ENCODE data around the gene GTF3C4.
A peak's percentile ranks its signal among the peaks of the same experiment; 100 is the strongest.

GTF3C4 gene

DNA sequence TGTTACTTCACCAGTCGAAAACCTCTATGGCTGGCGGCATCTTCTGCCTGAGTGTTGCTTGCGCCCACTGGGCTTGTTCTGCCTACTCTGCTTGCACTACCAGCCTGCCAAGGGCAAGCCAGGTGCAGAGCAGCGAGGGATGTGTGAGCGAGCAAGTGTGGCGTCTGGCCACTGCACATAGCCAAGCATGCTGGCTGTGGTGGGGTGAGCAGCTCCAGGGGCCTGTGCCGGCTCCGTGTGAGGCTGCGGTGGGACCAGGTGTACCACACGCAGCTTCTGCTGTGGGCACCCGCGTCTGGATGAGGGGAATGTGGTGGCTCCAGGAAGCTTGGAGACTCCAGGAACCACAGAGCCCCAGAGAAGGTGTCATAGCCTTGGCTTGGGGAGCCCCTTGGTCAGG is 51.4 kb downstream of the GTF3C4 start:
- no peak overlapping the region for H3K23ac ChIP-seq (ENCODE audit: low read length in 2 of 2)
- H3K4ac ChIP-seq (ENCODE audit: low read depth in 1 of 2, low read length in 2 of 2), result no peak overlapping the region
- peak overlapping the region; percentile 1 for H4K8ac ChIP-seq (ENCODE audit: low read length)
- no peak overlapping the region for H4K91ac ChIP-seq (ENCODE audit: low read length)
- H3K4me2 ChIP-seq (ENCODE audit: low read length, poor library complexity, severe bottlenecking), result no peak overlapping the region
- H2BK12ac ChIP-seq (ENCODE audit: low read length in 2 of 2), result no peak overlapping the region
- no peak overlapping the region for H3K27ac ChIP-seq (ENCODE audit: low read length, poor library complexity, severe bottlenecking)
- no peak overlapping the region for H2BK120ac ChIP-seq (ENCODE audit: low read depth, low read length)
- H3K9me3 ChIP-seq (ENCODE audit: control insufficient read depth, low read length), result no peaks in the 10 kb centered on the region
- WGBS, result 93% methylated on average over 12 of the region's 12 CpGs
- H3K18ac ChIP-seq (ENCODE audit: low read depth in 1 of 2, low read length in 2 of 2), result no peak overlapping the region
- no peak overlapping the region for H2BK5ac ChIP-seq (ENCODE audit: low read depth, low read length, poor library complexity, severe bottlenecking)
- no peaks in the 10 kb centered on the region for H3K79me1 ChIP-seq (replicated peaks; ENCODE audit: low read length, poor library complexity, severe bottlenecking)
- no peaks in the 10 kb centered on the region for H3K4me1 ChIP-seq (ENCODE audit: control insufficient read depth, insufficient read depth, low read depth, low read length)
- H3K36me3 ChIP-seq (ENCODE audit: control insufficient read depth in 1 of 2, insufficient read depth in 2 of 2, low read depth in 1 of 2, low read length in 2 of 2), result no peaks in the 10 kb centered on the region
- H3K14ac ChIP-seq (ENCODE audit: low read length in 2 of 2), result no peak overlapping the region
- DNase-seq, result no peak
- no peak overlapping the region for H3K4me3 ChIP-seq (ENCODE audit: insufficient read depth in 1 of 2, low read depth in 1 of 2, low read length in 2 of 2)
- no peak overlapping the region for H2BK15ac ChIP-seq (ENCODE audit: low read depth, poor library complexity, severe bottlenecking)
- no peak overlapping the region for H2AK5ac ChIP-seq (ENCODE audit: low read length, severe bottlenecking)
- H2AFZ ChIP-seq (ENCODE audit: low read depth, low read length), result no peak overlapping the region
- peaks cover 29 to 64% of the 10 kb centered on the region in 2 experiments for H3K27me3 ChIP-seq (ENCODE audit: control insufficient read depth in 1 of 2, insufficient read depth in 1 of 2, low read length in 2 of 2)
- H3K9ac ChIP-seq (ENCODE audit: low read length), result no peak overlapping the region

DNA sequence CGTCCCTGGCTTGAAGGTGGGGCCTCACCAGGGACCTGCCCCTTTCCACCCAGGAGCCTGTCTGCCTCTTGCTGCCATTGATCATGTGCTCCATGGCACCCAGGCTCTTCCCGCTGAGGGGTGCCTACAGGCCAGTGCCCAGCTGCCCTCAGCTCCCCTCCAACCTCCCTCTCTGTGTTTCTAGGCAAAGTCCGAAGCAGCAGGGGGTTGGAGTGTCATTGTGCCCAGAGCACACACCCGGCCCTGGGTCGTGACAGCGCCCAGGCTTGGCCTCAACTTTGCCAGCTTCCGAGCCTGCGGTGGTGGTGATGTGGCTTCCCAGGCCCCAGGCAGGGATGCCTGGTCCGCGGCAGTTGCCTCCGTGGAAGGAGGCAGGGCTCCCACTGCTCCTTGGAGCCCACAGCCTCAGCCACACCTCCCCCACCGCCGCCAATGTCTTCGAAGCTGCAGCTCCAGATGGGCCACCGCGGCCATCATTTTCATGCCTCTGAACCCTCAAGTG is 52.4 kb downstream of the GTF3C4 start:
- Histone ChIP-seq H2BK5ac (ENCODE audit: low read depth, low read length, poor library complexity, severe bottlenecking) (no peak overlapping the region), H3K4me2 (ENCODE audit: low read length, poor library complexity, severe bottlenecking) (no peak overlapping the region), H3K4ac (ENCODE audit: low read depth in 1 of 2, low read length in 2 of 2) (no peak overlapping the region), H3K23ac (ENCODE audit: low read length in 2 of 2) (no peak overlapping the region), H2BK15ac (ENCODE audit: low read depth, poor library complexity, severe bottlenecking) (no peak overlapping the region), H3K27ac (ENCODE audit: low read length, poor library complexity, severe bottlenecking) (no peak overlapping the region), H3K18ac (ENCODE audit: low read depth in 1 of 2, low read length in 2 of 2) (no peak overlapping the region), H3K4me1 (ENCODE audit: control insufficient read depth, insufficient read depth, low read depth, low read length) (no peaks in the 10 kb centered on the region), H2BK120ac (ENCODE audit: low read depth, low read length) (no peak overlapping the region), H4K91ac (ENCODE audit: low read length) (no peak overlapping the region), H2BK12ac (ENCODE audit: low read length in 2 of 2) (no peak overlapping the region), H3K79me1 (replicated peaks; ENCODE audit: low read length, poor library complexity, severe bottlenecking) (no peaks in the 10 kb centered on the region), H2AFZ (ENCODE audit: low read depth, low read length) (no peak overlapping the region), H3K9me3 (ENCODE audit: control insufficient read depth, low read length) (no peaks in the 10 kb centered on the region), H2AK5ac (ENCODE audit: low read length, severe bottlenecking) (no peak overlapping the region), H4K8ac (ENCODE audit: low read length) (no peak overlapping the region), H3K36me3 (ENCODE audit: control insufficient read depth in 1 of 2, insufficient read depth in 2 of 2, low read depth in 1 of 2, low read length in 2 of 2) (no peaks in the 10 kb centered on the region), H3K9ac (ENCODE audit: low read length) (no peak overlapping the region), H3K4me3 (ENCODE audit: insufficient read depth in 1 of 2, low read depth in 1 of 2, low read length in 2 of 2) (no peak overlapping the region), H3K14ac (ENCODE audit: low read length in 2 of 2) (no peak overlapping the region), H3K27me3 (ENCODE audit: control insufficient read depth in 1 of 2, insufficient read depth in 1 of 2, low read length in 2 of 2) (peaks cover 34 to 62% of the 10 kb centered on the region in 2 experiments)
- DNase-seq, result no peak
- WGBS, result 86% methylated on average over 16 of the region's 16 CpGs

DNA sequence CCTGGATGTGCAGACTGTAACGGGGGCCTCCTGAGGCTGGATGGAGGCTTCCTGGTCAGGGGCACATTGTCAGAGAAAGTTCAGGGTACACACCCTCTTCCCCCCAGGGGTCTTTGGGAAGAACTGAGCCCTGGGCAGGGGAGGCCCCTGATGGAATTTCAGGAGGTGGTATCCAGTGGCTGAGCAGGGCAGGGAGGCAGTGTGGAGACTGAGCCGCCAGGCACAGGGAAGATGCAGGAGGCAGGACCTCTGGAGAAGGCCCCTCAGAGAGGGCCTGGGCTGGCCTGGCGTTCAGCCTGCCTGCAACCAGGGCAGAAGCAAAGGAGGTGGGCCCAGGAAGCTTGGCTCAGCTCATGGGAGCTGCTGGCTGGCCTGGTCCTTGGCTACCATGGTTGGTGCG is 53.5 kb downstream of the GTF3C4 start:
- no peak overlapping the region for H2BK5ac ChIP-seq (ENCODE audit: low read depth, low read length, poor library complexity, severe bottlenecking)
- no peaks in the 10 kb centered on the region for H3K36me3 ChIP-seq (ENCODE audit: control insufficient read depth in 1 of 2, insufficient read depth in 2 of 2, low read depth in 1 of 2, low read length in 2 of 2)
- no peak overlapping the region for H4K91ac ChIP-seq (ENCODE audit: low read length)
- no peaks in the 10 kb centered on the region for H3K79me1 ChIP-seq (replicated peaks; ENCODE audit: low read length, poor library complexity, severe bottlenecking)
- no peaks in the 10 kb centered on the region for H3K4me1 ChIP-seq (ENCODE audit: control insufficient read depth, insufficient read depth, low read depth, low read length)
- H3K18ac ChIP-seq (ENCODE audit: low read depth in 1 of 2, low read length in 2 of 2), result no peak overlapping the region
- H3K23ac ChIP-seq (ENCODE audit: low read length in 2 of 2), result no peak overlapping the region
- no peak overlapping the region for H3K27ac ChIP-seq (ENCODE audit: low read length, poor library complexity, severe bottlenecking)
- no peak overlapping the region for H4K8ac ChIP-seq (ENCODE audit: low read length)
- DNase-seq, result no peak
- 79% methylated on average over 4 of the region's 4 CpGs for WGBS
- H3K4me2 ChIP-seq (ENCODE audit: low read length, poor library complexity, severe bottlenecking), result no peak overlapping the region
- H3K4me3 ChIP-seq (ENCODE audit: insufficient read depth in 1 of 2, low read depth in 1 of 2, low read length in 2 of 2), result no peak overlapping the region
- H3K27me3 ChIP-seq (ENCODE audit: control insufficient read depth in 1 of 2, insufficient read depth in 1 of 2, low read length in 2 of 2), result peaks cover 39 to 59% of the 10 kb centered on the region in 2 experiments
- no peak overlapping the region for H2BK120ac ChIP-seq (ENCODE audit: low read depth, low read length)
- H3K9me3 ChIP-seq (ENCODE audit: control insufficient read depth, low read length), result no peaks in the 10 kb centered on the region
- no peak overlapping the region for H3K4ac ChIP-seq (ENCODE audit: low read depth in 1 of 2, low read length in 2 of 2)
- no peak overlapping the region for H3K14ac ChIP-seq (ENCODE audit: low read length in 2 of 2)
- no peak overlapping the region for H2AFZ ChIP-seq (ENCODE audit: low read depth, low read length)
- no peak overlapping the region for H2AK5ac ChIP-seq (ENCODE audit: low read length, severe bottlenecking)
- H3K9ac ChIP-seq (ENCODE audit: low read length), result no peak overlapping the region
- no peak overlapping the region for H2BK12ac ChIP-seq (ENCODE audit: low read length in 2 of 2)
- H2BK15ac ChIP-seq (ENCODE audit: low read depth, poor library complexity, severe bottlenecking), result no peak overlapping the region

DNA sequence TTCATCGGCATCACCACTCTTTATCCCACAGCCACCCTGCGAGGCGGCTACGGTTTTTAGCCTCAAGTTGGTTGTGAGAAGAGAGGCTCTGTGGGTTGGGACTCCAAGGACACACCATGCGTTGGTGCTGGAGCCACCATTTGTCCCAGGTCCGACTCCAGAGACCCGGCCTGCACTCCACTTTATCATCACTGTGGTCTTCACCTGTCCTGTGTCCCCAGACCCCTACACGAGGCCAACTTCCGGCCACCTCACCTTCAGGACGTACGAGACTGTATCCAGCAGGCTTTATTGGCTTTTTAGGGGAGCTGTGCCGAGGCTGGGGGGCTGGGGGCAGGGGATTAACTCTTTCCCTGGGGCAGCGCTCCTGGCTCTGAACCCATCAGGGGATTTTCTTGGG is 55.0 kb downstream of the GTF3C4 start:
- H3K79me1 ChIP-seq (replicated peaks; ENCODE audit: low read length, poor library complexity, severe bottlenecking), result no peaks in the 10 kb centered on the region
- no peaks in the 10 kb centered on the region for H3K9me3 ChIP-seq (ENCODE audit: control insufficient read depth, low read length)
- no peak for DNase-seq
- H3K4me1 ChIP-seq (ENCODE audit: control insufficient read depth, insufficient read depth, low read depth, low read length), result no peaks in the 10 kb centered on the region
- H4K8ac ChIP-seq (ENCODE audit: low read length), result no peak overlapping the region
- H3K27ac ChIP-seq (ENCODE audit: low read length, poor library complexity, severe bottlenecking), result no peak overlapping the region
- H2AK5ac ChIP-seq (ENCODE audit: low read length, severe bottlenecking), result no peak overlapping the region
- no peak overlapping the region for H3K23ac ChIP-seq (ENCODE audit: low read length in 2 of 2)
- no peak overlapping the region for H2BK5ac ChIP-seq (ENCODE audit: low read depth, low read length, poor library complexity, severe bottlenecking)
- H3K36me3 ChIP-seq (ENCODE audit: control insufficient read depth in 1 of 2, insufficient read depth in 2 of 2, low read depth in 1 of 2, low read length in 2 of 2), result no peaks in the 10 kb centered on the region
- no peak overlapping the region for H2BK15ac ChIP-seq (ENCODE audit: low read depth, poor library complexity, severe bottlenecking)
- no peak overlapping the region for H2BK120ac ChIP-seq (ENCODE audit: low read depth, low read length)
- no peak overlapping the region for H3K4me3 ChIP-seq (ENCODE audit: insufficient read depth in 1 of 2, low read depth in 1 of 2, low read length in 2 of 2)
- no peak overlapping the region for H3K4me2 ChIP-seq (ENCODE audit: low read length, poor library complexity, severe bottlenecking)
- no peak overlapping the region for H3K18ac ChIP-seq (ENCODE audit: low read depth in 1 of 2, low read length in 2 of 2)
- no peak overlapping the region for H2BK12ac ChIP-seq (ENCODE audit: low read length in 2 of 2)
- no peak overlapping the region for H3K14ac ChIP-seq (ENCODE audit: low read length in 2 of 2)
- H2AFZ ChIP-seq (ENCODE audit: low read depth, low read length), result no peak overlapping the region
- no peak overlapping the region for H3K9ac ChIP-seq (ENCODE audit: low read length)
- H4K91ac ChIP-seq (ENCODE audit: low read length), result no peak overlapping the region
- no peak overlapping the region for H3K4ac ChIP-seq (ENCODE audit: low read depth in 1 of 2, low read length in 2 of 2)
- H3K27me3 ChIP-seq (ENCODE audit: control insufficient read depth in 1 of 2, insufficient read depth in 1 of 2, low read length in 2 of 2), result peaks cover 47 to 53% of the 10 kb centered on the region in 2 experiments
- 95% methylated on average over 12 of the region's 13 CpGs for WGBS

Data from mesenchymal stem cell (in vitro differentiated cells and primary cell).